GM13977 (cell line): ENCODE measurements around the gene XRN2.

Source experiments
- DNase-seq: peaks from one replicate; pipeline ENCODE4 v3.0.0; 2012; ENCODE audit warnings: low spot score
- CTCF ChIP-seq: IDR thresholded peaks from 2 replicates; pipeline ENCODE4 v1.5.1; 2012; ENCODE audit warnings: mild to moderate bottlenecking, control low read depth; ENCODE audit not compliant: insufficient read depth; ENCODE audit errors: extremely low read depth, missing control alignments
- in situ Hi-C: fragments of 300-500 bp; cut with MboI; formaldehyde crosslinking; loops from one replicate; pipeline ENCODE4 v1.12.0; 2022; ENCODE audit warnings: low sequenced_read_pairs, low pct_unique_long_range_greater_than_20kb, mixed read lengths, inconsistent platforms; ENCODE audit not compliant: unreplicated experiment

Gene XRN2

GRCh38 chr20:21355981-21356380 is 52.9 kb downstream of the XRN2 start:
- in situ Hi-C loops, result no loop called here
- TF ChIP-seq CTCF, result no peak
- DNase-seq, result no peak

GRCh38 chr20:21356386-21356785 is 53.3 kb downstream of the XRN2 start:
- no peak for TF ChIP-seq CTCF
- in situ Hi-C loops, result no loop called here
- DNase-seq, result no peak

- no peak for DNase-seq
- no peak for TF ChIP-seq CTCF
- in situ Hi-C loops, result no loop called here
Observed at GRCh38 chr20:21357844-21358243, 54.7 kb downstream of the XRN2 start.

- no peak for TF ChIP-seq CTCF
- in situ Hi-C loops, result no loop called here
- no peak for DNase-seq
Observed at GRCh38 chr20:21358737-21359136, 55.6 kb downstream of the XRN2 start.

- no peak for TF ChIP-seq CTCF
- in situ Hi-C loops, result no loop called here
- DNase-seq, result no peak
Observed at GRCh38 chr20:21360705-21361104, 57.6 kb downstream of the XRN2 start.

- in situ Hi-C loops, result no loop called here
- no peak for DNase-seq
Observed at GRCh38 chr20:21361266-21361665, 58.1 kb downstream of the XRN2 start.

More at GRCh38 chr20:21361266-21361665, 58.1 kb downstream of the XRN2 start:
- no peak for TF ChIP-seq CTCF
